ENCODE data around the gene KIF3C.
A peak's percentile ranks its signal among the peaks of the same experiment; 100 is the strongest.
"Not testable (repeated sequence)": the region's sequence is repeated elsewhere in the genome, so short reads cannot be mapped to it uniquely, and the experiment has no call there.

Gene KIF3C

DNA sequence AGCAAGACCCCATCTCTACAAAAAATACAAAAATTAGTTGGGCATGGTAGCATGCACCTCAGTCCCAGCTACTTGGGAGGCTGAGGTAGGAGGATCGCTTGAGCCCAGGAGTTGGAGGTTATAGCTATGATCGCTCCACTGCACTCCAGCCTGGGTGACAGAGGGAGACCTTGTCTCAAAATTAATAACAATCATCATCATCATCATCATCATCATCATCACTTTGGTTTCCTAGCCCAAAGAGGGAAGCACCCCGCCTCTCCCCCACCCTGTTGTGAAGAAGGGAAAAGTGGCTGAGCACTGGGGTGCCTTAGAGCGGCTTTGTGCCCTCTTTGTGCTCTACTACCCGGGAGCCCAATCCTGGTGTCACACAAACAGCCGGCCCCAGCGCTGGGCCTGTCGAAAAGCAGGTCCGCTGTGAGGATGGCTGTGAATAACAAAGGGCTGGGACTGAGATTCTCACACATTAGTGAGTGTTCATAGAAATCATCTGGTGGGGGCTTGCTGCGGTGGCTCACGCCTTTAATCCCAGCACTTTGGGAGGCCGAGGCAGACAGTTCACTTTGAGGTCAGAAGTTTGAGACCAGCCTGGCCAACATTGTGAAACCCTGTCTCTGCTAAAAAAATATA, 61.4 kb downstream of the KIF3C start:
- no peak for DNase-seq

DNA sequence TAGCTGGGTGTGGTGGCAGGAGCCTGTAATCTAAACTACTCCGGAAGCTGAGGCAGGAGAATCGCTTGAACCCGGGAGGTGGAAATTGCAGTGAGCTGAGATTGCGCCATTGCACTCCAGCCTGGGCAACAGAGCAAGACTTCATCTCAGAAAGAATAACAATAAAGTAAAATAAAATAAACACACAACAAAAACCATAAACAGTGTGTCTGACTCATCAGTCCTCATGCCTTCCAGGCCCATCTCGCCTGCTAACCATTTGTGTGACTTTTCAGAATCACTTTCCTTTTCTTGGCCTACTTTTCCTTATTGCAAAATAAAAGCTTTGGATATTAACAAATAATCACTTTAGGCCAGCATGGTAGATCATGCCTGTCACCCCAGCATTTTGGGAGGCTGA, 62.0 kb downstream of the KIF3C start:
- DNase-seq, result no peak

DNA sequence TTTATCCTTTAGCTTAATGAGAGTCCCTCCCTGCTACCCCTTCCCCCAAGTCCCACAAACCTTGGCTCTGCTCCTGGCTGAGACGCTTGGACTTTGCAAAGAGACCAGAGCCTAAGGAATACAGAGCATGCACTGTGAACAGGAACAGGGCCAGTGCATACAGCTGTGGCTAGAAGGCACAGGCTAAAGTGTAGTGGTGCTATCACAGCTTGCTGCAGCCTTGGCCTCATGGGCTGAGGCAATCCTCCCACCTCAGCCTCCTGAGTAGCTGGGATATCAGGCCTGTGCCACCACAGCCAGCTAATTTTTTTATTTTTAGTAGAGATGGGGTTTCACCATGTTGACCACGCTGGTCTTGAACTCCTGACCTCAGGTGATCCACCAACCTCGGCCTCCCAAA, 64.5 kb downstream of the KIF3C start:
- no peak for DNase-seq

DNA sequence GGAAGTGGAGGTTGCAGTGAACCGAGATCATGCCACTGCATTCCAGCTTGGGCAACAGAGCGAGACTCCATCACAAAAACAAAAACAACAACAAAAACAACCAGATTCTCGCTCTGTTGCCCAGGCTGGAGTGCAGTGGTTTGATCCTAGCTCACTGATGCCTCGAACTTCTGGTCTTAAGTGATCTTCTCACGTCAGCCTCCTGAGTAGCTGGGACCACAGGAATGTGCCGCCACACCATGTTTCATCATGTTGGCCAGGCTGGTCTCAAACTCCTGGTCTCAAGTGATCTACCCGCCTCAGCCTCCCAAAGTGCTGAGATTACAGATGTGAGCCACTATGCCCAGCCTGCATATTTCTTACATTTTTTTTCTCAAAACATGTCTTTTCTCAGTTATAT, 64.9 kb downstream of the KIF3C start:
- not testable (repeated sequence) for DNase-seq

DNA sequence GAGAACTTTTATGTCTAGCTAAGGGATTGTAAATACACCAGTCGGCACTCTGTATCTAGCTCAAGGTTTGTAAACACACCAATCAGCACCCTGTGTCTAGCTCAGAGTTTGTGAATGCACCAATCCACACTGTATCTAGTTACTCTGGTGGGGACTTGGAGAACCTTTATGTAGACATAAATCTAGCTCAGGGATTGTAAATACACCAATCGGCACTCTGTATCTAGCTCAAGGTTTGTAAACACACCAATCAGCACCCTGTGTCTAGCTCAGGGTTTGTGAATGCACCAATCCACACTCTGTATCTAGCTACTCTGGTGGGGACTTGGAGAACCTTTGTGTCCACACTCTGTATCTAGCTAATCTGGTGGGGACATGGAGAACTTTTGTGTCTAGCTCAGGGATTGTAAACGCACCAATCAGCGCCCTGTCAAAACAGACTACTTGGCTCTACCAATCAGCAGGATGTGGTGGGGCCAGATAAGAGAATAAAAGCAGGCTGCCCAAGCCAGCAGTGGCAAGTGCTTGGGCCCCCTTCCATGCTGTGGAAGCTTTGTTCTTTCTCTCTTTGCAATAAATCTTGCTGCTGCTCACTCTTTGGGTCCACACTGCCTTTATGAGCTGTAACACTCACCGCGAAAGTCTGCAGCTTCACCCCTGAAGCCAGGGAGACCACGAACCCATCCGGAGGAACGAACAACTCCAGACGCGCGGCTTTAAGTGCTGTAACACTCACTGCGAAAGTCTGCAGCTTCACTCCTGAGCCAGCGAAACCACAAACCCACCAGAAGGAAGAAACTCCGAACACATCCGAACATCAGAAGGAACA, 66.1 kb downstream of the KIF3C start:
- peak in 2 of 56 donors; percentile 7 to 8 for DNase-seq

DNA sequence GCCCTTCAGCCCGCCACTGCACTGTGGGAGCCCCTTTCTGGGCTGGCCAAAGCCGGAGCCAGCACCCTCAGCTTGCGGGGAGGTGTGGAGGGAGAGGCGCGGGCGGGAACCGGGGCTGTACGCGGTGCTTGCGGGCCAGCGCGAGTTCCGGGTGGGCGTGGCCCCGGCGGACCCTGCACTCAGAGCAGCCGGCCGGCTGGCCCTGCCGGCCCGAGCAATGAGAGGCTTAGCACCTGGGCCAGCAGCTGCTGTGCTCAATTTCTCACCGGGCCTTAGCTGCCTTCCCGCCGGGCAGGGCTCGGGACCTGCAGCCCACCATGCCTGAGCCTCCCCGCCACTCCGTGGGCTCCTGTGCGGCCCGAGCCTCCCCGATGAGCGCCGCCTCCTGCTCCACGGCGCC, 66.9 kb downstream of the KIF3C start:
- not testable (repeated sequence) for DNase-seq

DNA sequence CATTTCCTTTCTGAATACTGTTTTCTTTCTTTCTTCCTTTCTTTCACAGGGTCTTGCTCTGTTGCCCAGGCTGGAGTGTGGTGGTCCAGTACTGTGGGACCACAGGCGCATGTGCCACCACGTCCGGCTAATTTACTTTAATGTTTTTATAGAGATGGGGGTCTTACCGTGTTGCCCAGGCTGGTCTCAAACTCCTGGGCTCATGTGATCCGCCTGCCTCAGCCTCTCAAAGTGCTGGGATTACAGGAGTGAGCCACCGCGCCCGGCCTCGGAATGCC, 68.7 kb downstream of the KIF3C start:
- not testable (repeated sequence) for DNase-seq

DNA sequence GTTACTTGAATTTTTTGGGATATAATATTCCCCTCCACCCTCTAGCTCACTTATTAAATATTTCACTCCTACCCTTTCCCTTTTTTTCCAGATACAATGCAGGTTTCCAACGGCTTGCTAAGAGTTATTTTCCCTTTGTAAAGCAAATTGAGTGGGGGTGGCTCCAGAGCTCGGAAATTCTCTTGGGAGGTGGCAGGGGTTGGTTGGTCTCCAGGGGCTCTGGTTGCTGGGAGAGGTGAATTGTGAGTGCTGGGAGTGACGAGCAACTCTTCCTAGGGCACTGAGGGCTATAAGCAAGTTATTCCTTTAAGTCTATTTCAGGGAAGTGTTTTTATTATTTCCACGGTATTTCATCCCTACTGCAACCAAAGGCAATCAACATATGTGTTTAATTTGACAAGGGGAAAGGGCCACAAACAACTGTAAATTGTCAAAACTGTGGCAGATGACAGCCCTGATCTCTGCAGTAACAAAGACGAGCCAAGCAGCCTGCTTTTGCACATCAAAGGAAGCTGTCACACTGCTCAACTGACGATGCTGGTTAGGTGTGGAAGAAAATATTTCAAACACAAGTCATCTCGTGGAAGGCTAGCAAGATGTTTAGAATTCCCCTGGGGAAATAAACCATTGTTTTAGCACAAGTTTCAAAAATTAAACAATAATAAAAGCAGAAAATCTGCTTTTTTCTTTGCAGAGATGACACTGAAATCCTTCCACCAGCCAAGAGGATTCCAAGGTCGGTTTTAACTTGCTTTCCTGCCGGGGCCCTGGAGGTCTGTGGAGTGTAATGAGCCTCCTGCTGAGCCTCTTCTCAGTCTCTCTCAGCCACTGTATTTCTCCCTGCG, 69.2 kb downstream of the KIF3C start:
- DNase-seq, result no peak

DNA sequence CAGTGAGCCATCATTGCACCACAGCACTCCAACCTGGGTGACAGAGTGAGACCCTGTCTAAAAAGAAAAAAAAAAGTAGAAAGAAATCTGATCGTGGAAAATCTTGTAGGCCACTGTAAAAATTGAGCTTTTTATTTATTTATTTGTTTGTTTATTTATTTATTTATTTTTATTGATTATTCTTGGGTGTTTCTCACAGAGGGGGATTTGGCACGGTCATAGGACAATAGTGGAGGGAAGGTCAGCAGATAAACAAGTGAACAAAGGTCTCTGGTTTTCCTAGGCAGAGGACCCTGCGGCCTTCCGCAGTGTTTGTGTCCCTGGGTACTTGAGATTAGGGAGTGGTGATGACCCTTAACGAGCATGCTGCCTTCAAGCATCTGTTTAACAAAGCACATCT, 72.7 kb downstream of the KIF3C start:
- DNase-seq, result not testable (repeated sequence)

DNA sequence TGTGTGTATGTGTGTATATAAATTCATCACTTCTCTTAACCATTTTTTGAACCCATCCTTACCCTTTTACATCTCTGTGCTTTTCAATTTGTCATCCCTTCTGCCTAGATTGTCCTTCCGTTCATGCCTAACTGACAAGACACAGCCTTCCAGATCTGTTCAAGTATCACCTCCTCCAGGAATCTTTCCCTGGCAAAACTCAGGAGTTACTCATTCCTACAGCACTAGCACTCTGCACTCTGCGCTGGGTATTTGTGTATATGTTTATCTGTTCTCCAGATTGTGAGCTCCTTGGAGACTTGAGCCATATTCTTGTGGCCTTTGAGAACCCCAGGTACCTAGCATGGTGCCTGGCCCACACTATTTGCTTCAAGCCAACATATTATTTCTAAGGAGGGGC, 77.2 kb downstream of the KIF3C start:
- no peak for DNase-seq

DNA sequence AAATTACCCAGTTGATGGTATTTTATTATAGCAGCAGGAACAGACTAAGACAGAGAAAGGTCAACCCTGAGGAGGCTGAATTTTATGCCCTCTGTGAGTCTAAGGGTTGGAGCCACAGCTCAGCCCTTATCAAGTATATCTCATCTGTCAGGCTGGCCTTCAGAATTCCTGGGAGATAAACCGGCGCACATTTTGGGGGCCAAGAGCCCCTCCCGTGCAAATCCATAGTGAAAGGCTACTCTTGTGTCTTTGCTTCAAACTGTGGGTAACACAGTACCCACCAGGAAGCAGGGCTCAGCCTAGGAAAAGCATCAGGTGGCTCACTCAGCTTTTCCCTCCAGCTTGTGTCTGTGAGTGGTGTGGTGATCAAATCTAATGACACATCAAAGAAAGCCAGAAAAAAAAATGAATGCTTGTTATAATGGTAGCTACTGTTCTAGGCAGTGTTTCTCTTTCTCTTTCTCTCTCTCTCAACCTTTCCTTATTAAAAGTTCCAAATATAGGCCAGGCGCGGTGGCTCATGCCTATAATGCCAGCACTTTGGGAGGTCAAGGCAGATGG, 79.0 kb downstream of the KIF3C start:
- no peak for DNase-seq

DNA sequence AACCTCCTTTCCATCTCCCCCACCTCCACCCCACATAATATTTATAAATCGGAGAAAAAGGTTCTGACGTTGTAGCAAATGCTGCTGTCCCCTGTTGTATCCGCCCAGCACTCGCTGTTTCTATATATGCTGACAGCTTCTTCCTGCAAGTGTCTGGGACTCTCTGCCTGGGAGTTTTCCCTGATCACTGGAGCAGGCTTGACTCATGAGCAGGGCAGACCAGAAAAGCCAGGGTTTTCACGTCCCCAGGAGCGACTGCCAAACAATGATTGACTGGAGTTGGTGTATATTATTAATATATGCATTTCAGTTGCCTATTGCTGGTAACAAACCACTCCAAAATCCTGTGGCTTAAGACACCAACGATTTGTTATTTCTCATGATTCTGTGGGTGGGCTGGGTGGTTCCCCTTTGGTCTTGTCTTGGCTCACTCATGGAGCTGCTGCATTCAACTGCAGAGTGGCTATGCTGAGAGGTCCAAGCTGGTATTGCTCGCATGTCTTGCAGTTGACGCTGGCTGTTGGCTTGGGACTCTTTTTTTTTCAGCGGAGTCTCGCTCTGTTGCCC, 82.8 kb downstream of the KIF3C start:
- DNase-seq, result no peak

DNA sequence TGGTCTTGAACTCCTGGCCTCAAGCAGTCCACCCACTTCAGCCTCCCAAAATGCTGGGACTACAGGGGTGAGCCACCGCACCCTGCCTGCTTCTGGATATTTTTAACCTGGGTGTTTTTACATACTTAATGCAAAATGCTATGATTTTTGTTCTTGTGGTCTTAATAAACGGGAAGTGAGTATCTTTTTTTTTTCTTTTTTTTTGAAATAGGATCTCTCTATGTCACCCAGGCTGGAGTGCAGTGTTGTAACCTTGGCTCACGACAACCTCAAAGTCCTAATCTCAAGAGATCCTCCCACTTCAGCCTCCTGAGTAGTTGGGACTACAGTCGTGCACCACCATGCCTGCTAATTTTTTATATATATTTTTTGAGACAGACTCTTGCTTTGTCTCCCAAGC, 84.8 kb downstream of the KIF3C start:
- no peak for DNase-seq

DNA sequence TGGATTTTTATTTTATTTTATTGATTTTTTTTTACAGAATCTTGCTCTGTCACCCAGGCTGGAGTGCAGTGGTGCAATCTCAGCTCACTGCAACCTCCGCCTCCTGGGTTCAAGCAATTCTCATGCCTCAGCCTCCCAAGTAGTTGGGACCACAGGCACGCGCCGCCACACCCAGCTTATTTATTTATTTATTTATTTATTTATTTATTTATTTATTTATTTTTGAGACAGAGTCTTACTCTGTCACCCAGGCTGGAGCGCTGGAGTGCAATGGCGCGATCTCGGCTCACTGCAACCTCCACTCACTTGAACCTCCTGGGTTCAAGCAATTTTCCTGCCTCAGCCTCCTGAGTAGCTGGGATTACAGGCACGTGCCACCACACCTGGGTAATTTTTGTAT, 86.0 kb downstream of the KIF3C start:
- DNase-seq, result not testable (repeated sequence)

DNA sequence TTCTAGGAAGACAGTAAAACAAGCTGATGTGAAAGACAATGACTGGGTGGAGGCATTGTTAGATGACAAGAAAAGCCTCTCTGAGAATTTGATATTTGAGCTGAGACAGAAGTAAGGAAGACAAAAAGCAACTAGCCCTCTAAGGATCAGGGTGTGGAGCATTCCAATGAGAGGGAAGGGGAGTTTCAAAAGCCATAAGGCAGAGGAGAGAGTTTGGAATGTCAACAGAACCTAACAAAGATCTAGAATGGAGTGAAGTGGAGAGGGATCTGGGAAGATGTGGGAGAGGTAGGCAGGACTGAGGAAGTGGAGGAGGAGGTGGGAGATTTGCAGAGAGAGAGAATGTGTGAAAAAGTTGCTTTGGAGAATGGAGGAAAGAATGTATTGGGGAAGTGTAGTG, 86.7 kb downstream of the KIF3C start:
- DNase-seq, result no peak

DNA sequence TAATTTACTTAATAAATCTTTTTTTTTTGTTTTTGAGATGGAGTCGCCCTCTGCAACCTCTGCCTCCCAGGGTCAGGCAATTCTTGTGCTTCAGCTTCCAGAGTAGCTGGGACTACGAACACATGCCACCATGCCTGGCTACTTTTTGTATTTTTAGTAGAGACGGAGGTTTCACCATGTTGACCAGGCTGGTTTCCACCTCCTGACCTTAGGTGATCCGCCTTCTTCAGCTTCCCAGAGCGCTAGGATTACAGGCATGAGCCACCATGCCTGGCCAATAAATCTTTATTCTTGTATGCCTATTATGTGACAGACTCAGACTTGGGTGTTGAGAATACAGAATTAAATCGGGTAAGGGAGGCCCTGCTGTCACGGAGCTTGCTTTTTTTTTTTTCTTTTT, 87.3 kb downstream of the KIF3C start:
- no peak for DNase-seq

DNA sequence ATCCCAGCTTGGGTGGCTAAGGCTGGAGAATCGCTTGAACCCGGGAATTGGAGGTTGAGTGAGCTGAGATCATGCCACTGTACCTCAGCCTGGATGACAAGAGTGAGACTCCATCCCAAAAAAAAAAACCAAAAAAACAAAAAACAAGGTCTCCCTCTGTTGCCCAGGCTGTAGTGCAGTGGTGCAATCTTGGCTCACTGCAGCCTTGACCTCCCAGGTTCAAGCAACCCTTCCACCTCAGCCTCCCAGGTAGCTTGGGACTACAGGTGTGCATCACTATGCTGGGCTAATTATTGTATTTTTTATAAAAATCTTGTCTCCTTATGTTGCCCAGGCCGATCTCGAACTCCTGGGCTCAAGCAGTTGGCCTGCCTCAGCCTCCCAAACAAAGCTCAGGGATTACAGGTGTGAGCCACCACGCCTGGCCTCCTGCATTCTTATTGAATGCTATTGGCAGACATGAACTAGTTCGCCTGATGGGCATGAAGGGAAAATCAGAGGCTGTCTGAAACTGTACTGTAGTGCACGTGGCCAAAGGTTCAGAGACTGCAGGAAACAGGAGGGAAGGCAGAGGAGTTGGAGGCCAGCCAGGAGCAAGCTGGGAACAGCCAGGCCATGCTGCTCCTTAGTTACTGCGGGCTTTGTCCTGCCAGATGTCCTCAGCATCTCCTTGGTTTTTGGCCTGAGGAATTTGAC, 88.0 kb downstream of the KIF3C start:
- peak in 21 of 56 donors; percentile 2 to 40 (median 17) for DNase-seq

DNA sequence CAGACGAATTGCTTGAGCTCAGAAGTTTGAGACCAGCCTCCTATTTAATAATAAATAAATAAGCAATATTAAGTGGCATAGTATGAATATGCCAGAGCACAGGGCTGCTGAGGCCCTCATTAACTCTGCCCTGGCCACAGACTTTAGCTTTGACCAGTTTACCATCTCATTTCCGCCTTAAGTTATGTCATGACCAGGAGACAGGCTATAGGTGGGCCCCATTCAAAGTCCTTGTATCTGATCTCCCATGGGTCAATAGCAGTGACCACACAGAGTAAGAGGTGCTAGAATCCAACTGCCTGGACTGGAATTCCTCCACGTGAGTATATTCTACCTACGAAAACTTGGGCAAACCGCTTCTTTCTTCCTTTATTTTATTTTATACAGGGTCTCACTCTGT, 90.6 kb downstream of the KIF3C start:
- DNase-seq, result no peak

DNA sequence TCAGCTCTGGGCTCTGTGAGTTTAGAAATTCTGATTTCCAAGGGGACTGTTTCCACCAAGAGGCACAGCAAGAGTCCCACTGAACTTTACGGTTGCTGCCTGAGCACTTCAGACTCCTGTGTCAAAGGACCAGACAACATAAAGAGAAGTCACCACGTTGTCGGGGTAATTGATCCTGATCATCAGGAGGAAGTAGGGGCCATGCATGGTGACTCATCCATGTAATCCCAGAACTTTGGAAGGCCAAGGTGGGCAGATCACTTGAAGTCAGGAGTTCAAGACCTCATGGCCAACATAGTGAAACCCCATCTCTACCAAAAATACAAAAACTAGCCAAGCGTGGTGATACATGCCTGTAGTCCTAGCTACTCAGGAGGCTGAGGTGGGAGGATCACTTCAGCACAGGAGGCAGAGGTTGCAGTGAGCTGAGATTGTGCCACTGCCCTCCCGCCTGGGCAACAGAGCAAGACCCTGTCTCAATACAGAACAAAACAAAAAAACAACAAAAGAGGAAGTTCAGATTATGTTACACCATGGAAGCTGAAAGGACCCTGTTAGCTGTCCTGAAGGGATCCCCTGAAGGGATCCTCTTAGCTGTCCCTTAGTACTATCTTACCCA, 94.6 kb downstream of the KIF3C start:
- DNase-seq, result no peak

DNA sequence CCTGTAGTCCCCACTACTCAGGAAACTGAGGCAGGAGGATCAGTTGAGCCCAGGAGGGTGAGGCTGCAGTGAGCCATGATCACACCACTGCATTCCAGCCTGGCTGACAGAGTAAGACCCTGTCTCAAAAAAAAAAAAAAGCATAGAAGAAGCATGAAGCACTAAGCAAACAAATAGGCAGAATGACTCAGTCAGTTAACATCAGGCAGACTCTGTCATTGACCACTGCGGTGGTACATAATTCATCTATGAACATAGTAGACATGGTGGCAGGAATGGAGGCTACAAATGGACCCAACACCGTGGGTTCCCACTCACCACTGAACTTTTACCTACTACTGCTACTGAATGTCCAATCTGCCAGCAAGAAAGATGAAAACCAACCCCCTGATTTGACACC, 96.4 kb downstream of the KIF3C start:
- DNase-seq, result no peak

DNA sequence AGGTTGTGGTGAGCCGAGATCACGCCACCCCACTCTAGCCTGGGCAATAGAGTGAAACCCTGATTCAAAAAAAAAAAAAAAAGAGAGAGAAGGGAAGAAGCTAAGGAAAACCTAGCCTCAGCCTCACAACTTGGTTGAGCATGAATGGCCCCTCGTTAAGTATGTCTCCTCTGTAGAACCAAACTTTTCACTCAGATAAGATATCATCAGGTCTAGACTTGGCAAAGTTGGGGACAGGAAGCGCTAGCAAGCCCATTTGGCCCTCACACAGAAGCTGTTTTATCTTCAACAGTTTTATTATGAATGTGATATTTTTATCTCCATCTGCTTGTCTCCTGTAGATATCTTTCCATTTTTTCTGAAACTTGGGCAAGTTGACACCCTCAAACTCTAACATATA, 100.5 kb downstream of the KIF3C start:
- no peak for DNase-seq
